SK-N-SH treated with all-trans-retinoic acid at 6 μM for 48 hours (cell line): ENCODE measurements around the gene AADACL4.

ENCODE experiments used
- ATAC-seq: fragments of 200-7000 bp; cut with Tn5 transposase; 3 replicates; pipeline ENCODE4 v1.9.1; 2020; ENCODE audit warnings: mild to moderate bottlenecking, moderate library complexity
- ARNTL ChIP-seq: fragments of 450-650 bp; formaldehyde crosslinking; IDR thresholded peaks from 2 replicates; pipeline ENCODE4 v1.5.0; 2020; ENCODE audit warnings: low read depth, mild to moderate bottlenecking, moderate library complexity, borderline replicate concordance
- BACH2 ChIP-seq: fragments of 250-450 bp; sonication (Bioruptor Pico); IDR thresholded peaks from 2 replicates; pipeline ENCODE4 v1.9.0; 2021; ENCODE audit warnings: mild to moderate bottlenecking, borderline replicate concordance
- CSDC2 ChIP-seq: fragments of 250-450 bp; sonication (Bioruptor Pico); IDR thresholded peaks from 2 replicates; pipeline ENCODE4 v1.5.0; 2020; ENCODE audit warnings: mild to moderate bottlenecking, moderate library complexity
- ISL1 ChIP-seq: fragments of 250-450 bp; sonication (Bioruptor Pico); IDR thresholded peaks from 2 replicates; pipeline ENCODE4 v2.1.2; 2022; ENCODE audit warnings: mild to moderate bottlenecking, moderate library complexity
- OSR1 ChIP-seq: fragments of 250-450 bp; sonication (Bioruptor Pico); IDR thresholded peaks from 2 replicates; pipeline ENCODE4 v1.8.0; 2022; ENCODE audit warnings: moderate library complexity, mild to moderate bottlenecking, inconsistent platforms
- PPARA ChIP-seq: fragments of 250-450 bp; sonication (Bioruptor Pico); IDR thresholded peaks from 2 replicates; pipeline ENCODE4 v1.5.0; 2020; ENCODE audit warnings: mild to moderate bottlenecking, borderline replicate concordance
- RARB ChIP-seq: fragments of 250-450 bp; sonication (Bioruptor Pico); IDR thresholded peaks from 2 replicates; pipeline ENCODE4 v1.8.0; 2021; ENCODE audit warnings: mild to moderate bottlenecking, moderate library complexity
- SNAI2 ChIP-seq: fragments of 250-450 bp; sonication (Bioruptor Pico); IDR thresholded peaks from 2 replicates; pipeline ENCODE4 v1.5.0; 2020; ENCODE audit warnings: mild to moderate bottlenecking, moderate library complexity
- TCF4 ChIP-seq: fragments of 250-450 bp; sonication (Bioruptor Pico); IDR thresholded peaks from 2 replicates; pipeline ENCODE4 v1.8.0; 2021; ENCODE audit warnings: mild to moderate bottlenecking, moderate library complexity, borderline replicate concordance
- TOX ChIP-seq: fragments of 250-450 bp; sonication (Bioruptor Pico); IDR thresholded peaks from 2 replicates; pipeline ENCODE4 v1.8.0; 2021; ENCODE audit warnings: mild to moderate bottlenecking, moderate library complexity, borderline replicate concordance
- ZFP3 ChIP-seq: fragments of 250-450 bp; sonication (Bioruptor Pico); IDR thresholded peaks from 2 replicates; pipeline ENCODE4 v1.5.0; 2020; ENCODE audit warnings: mild to moderate bottlenecking, moderate library complexity
- ZFP30 ChIP-seq: fragments of 450-650 bp; formaldehyde crosslinking; IDR thresholded peaks from 2 replicates; pipeline ENCODE4 v1.5.0; 2022; ENCODE audit warnings: mild to moderate bottlenecking, moderate library complexity
- ZNF565 ChIP-seq: fragments of 450-650 bp; formaldehyde crosslinking; conservative IDR thresholded peaks from 2 replicates; pipeline ENCODE4 v1.5.0; 2020; ENCODE audit warnings: low read depth, mild to moderate bottlenecking, moderate library complexity
- ZNF70 ChIP-seq: fragments of 450-650 bp; formaldehyde crosslinking; IDR thresholded peaks from 2 replicates; pipeline ENCODE4 v1.5.0; 2020; ENCODE audit warnings: mild to moderate bottlenecking, moderate library complexity
- ZNF8 ChIP-seq: fragments of 450-650 bp; formaldehyde crosslinking; IDR thresholded peaks from 2 replicates; pipeline ENCODE4 v1.5.0; 2020; ENCODE audit warnings: mild to moderate bottlenecking, moderate library complexity
- TF ChIP-seq, protein P1 (sequence below): fragments of 250-450 bp; sonication (Bioruptor Pico); IDR thresholded peaks from 2 replicates; pipeline ENCODE4 v1.8.0; 2020; ENCODE audit warnings: mild to moderate bottlenecking, moderate library complexity, borderline replicate concordance
- TF ChIP-seq, protein P2 (sequence below): fragments of 250-450 bp; sonication (Bioruptor Pico); IDR thresholded peaks from 2 replicates; pipeline ENCODE4 v1.5.1; 2020; ENCODE audit warnings: low read depth, mild to moderate bottlenecking, moderate library complexity
- TF ChIP-seq, protein P3 (sequence below): fragments of 250-450 bp; sonication (Bioruptor Pico); IDR thresholded peaks from 2 replicates; pipeline ENCODE4 v1.8.0; 2021; ENCODE audit warnings: low read depth, mild to moderate bottlenecking, moderate library complexity, borderline replicate concordance
- TF ChIP-seq, protein P4 (sequence below): fragments of 250-450 bp; sonication (Bioruptor Pico); IDR thresholded peaks from 2 replicates; pipeline ENCODE4 v1.5.1; 2021; ENCODE audit warnings: mild to moderate bottlenecking, moderate library complexity
- TF ChIP-seq, protein P5 (sequence below): fragments of 250-450 bp; sonication (Bioruptor Pico); IDR thresholded peaks from 2 replicates; pipeline ENCODE4 v1.5.0; 2020; ENCODE audit warnings: mild to moderate bottlenecking, moderate library complexity

Gene AADACL4

DNA sequence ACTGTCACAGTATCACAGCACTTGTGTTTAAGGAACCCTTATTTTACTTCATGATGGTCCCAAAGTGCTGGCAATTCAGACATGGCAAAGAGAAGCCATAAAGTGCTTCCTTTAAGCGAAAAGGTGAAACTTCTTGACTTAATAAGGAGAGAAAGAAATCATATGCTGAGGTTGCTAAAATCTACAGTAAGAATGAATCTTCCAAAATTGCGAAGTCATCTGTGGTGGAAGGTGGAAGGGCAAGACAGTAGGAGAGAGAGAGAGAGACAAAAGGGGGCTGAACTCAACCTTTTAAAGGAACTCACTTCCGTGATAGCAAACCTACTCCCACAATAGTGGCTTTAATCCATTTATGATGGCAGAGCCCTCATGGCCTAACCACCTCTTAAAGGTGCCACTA lies 52.8 kb downstream of the AADACL4 start:
- no peak for TF ChIP-seq ZNF565 (CRISPR knock-in tag)
- no peak for TF ChIP-seq ZFP30 (CRISPR knock-in tag)
- TF ChIP-seq ZNF70 (CRISPR knock-in tag), result no peak
- no peak for TF ChIP-seq CSDC2 (CRISPR knock-in tag)
- TF ChIP-seq ARNTL (CRISPR knock-in tag), result no peak
- no peak for TF ChIP-seq RARB (CRISPR knock-in tag)
- no peak for TF ChIP-seq ZFP3
- no peak for TF ChIP-seq ZNF8 (CRISPR knock-in tag)
- TF ChIP-seq BACH2 (CRISPR knock-in tag), result no peak
- no peak for TF ChIP-seq ISL1 (CRISPR knock-in tag)
- TF ChIP-seq, protein P1, sequence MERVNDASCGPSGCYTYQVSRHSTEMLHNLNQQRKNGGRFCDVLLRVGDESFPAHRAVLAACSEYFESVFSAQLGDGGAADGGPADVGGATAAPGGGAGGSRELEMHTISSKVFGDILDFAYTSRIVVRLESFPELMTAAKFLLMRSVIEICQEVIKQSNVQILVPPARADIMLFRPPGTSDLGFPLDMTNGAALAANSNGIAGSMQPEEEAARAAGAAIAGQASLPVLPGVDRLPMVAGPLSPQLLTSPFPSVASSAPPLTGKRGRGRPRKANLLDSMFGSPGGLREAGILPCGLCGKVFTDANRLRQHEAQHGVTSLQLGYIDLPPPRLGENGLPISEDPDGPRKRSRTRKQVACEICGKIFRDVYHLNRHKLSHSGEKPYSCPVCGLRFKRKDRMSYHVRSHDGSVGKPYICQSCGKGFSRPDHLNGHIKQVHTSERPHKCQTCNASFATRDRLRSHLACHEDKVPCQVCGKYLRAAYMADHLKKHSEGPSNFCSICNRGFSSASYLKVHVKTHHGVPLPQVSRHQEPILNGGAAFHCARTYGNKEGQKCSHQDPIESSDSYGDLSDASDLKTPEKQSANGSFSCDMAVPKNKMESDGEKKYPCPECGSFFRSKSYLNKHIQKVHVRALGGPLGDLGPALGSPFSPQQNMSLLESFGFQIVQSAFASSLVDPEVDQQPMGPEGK (CRISPR knock-in tag), result no peak
- TF ChIP-seq, protein P2, sequence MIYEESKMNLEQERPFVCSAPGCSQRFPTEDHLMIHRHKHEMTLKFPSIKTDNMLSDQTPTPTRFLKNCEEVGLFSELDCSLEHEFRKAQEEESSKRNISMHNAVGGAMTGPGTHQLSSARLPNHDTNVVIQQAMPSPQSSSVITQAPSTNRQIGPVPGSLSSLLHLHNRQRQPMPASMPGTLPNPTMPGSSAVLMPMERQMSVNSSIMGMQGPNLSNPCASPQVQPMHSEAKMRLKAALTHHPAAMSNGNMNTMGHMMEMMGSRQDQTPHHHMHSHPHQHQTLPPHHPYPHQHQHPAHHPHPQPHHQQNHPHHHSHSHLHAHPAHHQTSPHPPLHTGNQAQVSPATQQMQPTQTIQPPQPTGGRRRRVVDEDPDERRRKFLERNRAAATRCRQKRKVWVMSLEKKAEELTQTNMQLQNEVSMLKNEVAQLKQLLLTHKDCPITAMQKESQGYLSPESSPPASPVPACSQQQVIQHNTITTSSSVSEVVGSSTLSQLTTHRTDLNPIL (CRISPR knock-in tag), result no peak
- no peak for TF ChIP-seq TOX (CRISPR knock-in tag)
- no peak for TF ChIP-seq TCF4
- TF ChIP-seq, all 23 proteins: peak for 0
- ATAC-seq, result no peak

DNA sequence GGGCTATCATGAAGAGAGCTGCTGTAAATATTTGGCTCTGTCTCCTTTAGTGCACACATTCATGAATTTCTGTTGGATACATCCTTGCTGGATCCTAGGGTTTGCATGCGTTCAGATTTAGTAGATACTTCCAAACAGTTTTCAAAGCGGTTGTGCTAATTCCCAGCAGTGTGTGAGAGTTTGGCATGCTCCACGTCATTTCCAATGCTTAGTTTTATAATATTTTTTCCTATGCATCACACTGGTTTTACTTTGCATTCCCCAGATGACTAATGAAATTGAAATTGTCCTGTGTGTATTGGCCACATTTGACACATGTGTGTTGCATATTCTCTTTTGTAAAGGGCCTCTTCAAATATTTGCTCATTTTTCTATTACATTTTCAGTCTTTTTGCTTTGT lies 53.5 kb downstream of the AADACL4 start:
- no peak for ATAC-seq
- TF ChIP-seq PPARA (CRISPR knock-in tag) (no peak), CSDC2 (CRISPR knock-in tag) (no peak), TCF4 (no peak), OSR1 (CRISPR knock-in tag) (no peak)

DNA sequence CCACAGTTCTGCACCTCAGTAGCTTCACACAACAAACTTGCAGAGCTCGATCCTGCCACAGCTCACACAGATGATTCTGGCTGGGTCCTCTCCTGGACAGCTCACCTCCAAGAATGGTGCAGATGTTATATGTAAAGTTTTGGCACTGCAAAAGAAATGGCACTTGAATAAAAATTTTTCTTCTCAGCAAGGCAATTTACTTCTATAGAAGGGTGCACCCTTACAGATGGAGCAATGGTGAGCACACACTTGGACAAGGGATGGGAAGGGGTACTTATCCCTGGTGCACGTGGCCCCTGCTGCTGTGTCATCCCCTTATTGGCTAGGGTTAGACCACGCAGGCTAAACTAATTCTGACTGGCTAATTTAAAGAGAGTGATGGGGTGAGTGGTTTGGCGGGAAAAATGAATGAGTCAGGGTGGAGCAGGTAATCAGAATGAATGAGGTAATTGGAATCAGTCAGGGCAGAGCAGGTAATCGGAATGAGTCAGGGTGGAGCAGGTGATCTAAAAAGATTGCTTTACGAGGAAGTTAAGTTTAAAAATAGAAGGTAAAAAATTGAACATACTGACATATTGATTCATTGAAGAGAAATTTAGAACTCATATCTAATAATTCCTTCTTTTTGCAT lies 60.1 kb downstream of the AADACL4 start:
- ATAC-seq, result no peak
- TF ChIP-seq ZNF70 (CRISPR knock-in tag) (no peak), ZNF8 (CRISPR knock-in tag) (no peak), BACH2 (CRISPR knock-in tag) (no peak), CSDC2 (CRISPR knock-in tag) (no peak), TCF4 (no peak), SNAI2 (CRISPR knock-in tag) (no peak), PPARA (CRISPR knock-in tag) (no peak)
- TF ChIP-seq, protein P3, sequence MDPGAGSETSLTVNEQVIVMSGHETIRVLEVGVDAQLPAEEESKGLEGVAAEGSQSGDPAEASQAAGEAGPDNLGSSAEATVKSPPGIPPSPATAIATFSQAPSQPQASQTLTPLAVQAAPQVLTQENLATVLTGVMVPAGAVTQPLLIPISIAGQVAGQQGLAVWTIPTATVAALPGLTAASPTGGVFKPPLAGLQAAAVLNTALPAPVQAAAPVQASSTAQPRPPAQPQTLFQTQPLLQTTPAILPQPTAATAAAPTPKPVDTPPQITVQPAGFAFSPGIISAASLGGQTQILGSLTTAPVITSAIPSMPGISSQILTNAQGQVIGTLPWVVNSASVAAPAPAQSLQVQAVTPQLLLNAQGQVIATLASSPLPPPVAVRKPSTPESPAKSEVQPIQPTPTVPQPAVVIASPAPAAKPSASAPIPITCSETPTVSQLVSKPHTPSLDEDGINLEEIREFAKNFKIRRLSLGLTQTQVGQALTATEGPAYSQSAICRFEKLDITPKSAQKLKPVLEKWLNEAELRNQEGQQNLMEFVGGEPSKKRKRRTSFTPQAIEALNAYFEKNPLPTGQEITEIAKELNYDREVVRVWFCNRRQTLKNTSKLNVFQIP (CRISPR knock-in tag), result no peak
- TF ChIP-seq, protein P1 (CRISPR knock-in tag), result no peak
- TF ChIP-seq, protein P4, sequence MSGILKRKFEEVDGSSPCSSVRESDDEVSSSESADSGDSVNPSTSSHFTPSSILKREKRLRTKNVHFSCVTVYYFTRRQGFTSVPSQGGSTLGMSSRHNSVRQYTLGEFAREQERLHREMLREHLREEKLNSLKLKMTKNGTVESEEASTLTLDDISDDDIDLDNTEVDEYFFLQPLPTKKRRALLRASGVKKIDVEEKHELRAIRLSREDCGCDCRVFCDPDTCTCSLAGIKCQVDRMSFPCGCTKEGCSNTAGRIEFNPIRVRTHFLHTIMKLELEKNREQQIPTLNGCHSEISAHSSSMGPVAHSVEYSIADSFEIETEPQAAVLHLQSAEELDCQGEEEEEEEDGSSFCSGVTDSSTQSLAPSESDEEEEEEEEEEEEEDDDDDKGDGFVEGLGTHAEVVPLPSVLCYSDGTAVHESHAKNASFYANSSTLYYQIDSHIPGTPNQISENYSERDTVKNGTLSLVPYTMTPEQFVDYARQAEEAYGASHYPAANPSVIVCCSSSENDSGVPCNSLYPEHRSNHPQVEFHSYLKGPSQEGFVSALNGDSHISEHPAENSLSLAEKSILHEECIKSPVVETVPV (CRISPR knock-in tag), result no peak
- TF ChIP-seq, protein P5, sequence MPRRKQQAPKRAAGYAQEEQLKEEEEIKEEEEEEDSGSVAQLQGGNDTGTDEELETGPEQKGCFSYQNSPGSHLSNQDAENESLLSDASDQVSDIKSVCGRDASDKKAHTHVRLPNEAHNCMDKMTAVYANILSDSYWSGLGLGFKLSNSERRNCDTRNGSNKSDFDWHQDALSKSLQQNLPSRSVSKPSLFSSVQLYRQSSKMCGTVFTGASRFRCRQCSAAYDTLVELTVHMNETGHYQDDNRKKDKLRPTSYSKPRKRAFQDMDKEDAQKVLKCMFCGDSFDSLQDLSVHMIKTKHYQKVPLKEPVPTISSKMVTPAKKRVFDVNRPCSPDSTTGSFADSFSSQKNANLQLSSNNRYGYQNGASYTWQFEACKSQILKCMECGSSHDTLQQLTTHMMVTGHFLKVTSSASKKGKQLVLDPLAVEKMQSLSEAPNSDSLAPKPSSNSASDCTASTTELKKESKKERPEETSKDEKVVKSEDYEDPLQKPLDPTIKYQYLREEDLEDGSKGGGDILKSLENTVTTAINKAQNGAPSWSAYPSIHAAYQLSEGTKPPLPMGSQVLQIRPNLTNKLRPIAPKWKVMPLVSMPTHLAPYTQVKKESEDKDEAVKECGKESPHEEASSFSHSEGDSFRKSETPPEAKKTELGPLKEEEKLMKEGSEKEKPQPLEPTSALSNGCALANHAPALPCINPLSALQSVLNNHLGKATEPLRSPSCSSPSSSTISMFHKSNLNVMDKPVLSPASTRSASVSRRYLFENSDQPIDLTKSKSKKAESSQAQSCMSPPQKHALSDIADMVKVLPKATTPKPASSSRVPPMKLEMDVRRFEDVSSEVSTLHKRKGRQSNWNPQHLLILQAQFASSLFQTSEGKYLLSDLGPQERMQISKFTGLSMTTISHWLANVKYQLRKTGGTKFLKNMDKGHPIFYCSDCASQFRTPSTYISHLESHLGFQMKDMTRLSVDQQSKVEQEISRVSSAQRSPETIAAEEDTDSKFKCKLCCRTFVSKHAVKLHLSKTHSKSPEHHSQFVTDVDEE (CRISPR knock-in tag), result no peak
